H1 (cell line): Measurements from ENCODE around the gene PCDHB13. TPM values are rescaled to one million over a fixed set of nuclear protein-coding genes. Genes with fewer than 3 reads are reported as not detected.
A peak's percentile ranks its signal among the peaks of the same experiment; 100 is the strongest.

Experiments used
- ASH2L ChIP-seq: fragments of 200-600, 300-600 bp; sonication (generic); IDR thresholded peaks from one replicate; pipeline ENCODE4 v1.7.1; 2017; ENCODE audit warnings: low read length
- ATF2 ChIP-seq: IDR thresholded peaks from 2 replicates; pipeline ENCODE4 v1.6.1; 2012; ENCODE audit warnings: low read length, inconsistent platforms
- ATF3 ChIP-seq: IDR thresholded peaks from 2 replicates; pipeline ENCODE4 v1.6.1; 2011; ENCODE audit warnings: low read depth, mild to moderate bottlenecking, low read length; ENCODE audit not compliant: insufficient read depth
- BACH1 ChIP-seq: IDR thresholded peaks from 2 replicates; pipeline ENCODE4 v1.6.1; 2012; ENCODE audit warnings: low read length, improper control_type of control experiment
- CHD2 ChIP-seq: IDR thresholded peaks from 2 replicates; pipeline ENCODE4 v1.6.1; 2012; ENCODE audit warnings: low read length, improper control_type of control experiment
- EP300 ChIP-seq, 2 experiments: IDR thresholded peaks; 1 replicate in 1 of 2; 2 replicates in 1 of 2; pipeline ENCODE4 v1.6.1; 2011 to 2012; ENCODE audit warnings: low read depth in 2 of 2, low read length in 2 of 2, mild to moderate bottlenecking in 2 of 2, borderline replicate concordance in 1 of 2, inconsistent platforms in 1 of 2, moderate library complexity in 1 of 2
- JUN ChIP-seq: IDR thresholded peaks from 2 replicates; pipeline ENCODE4 v1.6.1; 2011; ENCODE audit warnings: low read depth, mild to moderate bottlenecking, improper control_type of control experiment, low read length
- KDM4A ChIP-seq: IDR thresholded peaks from one replicate; pipeline ENCODE4 v1.7.1; 2012; ENCODE audit warnings: low read depth, mild to moderate bottlenecking, moderate library complexity, low read length, inconsistent platforms; ENCODE audit not compliant: severe bottlenecking
- KDM5A ChIP-seq: fragments of 200-600 bp; IDR thresholded peaks from 2 replicates; pipeline ENCODE4 v1.7.1; 2012; ENCODE audit warnings: mild to moderate bottlenecking, low read length, inconsistent platforms, mixed read lengths
- MAX ChIP-seq: IDR thresholded peaks from 2 replicates; pipeline ENCODE4 v1.6.1; 2012; ENCODE audit warnings: inconsistent platforms
- NRF1 ChIP-seq: IDR thresholded peaks from 2 replicates; pipeline ENCODE4 v1.6.1; 2011; ENCODE audit warnings: mild to moderate bottlenecking, low read depth, low read length, improper control_type of control experiment
- POLR2A ChIP-seq, 2 experiments: IDR thresholded peaks; 1 replicate in 1 of 2; 2 replicates in 1 of 2; pipeline ENCODE4 v1.6.1; 2011; ENCODE audit warnings: low read depth in 2 of 2, low read length in 2 of 2, mild to moderate bottlenecking in 2 of 2; ENCODE audit errors: control extremely low read depth in 1 of 2
- POLR2AphosphoS5 ChIP-seq: IDR thresholded peaks from 2 replicates; pipeline ENCODE4 v1.6.1; 2011; ENCODE audit warnings: low read depth, low read length
- POU5F1 ChIP-seq: IDR thresholded peaks from 2 replicates; pipeline ENCODE4 v1.6.1; 2011; ENCODE audit warnings: low read depth, mild to moderate bottlenecking, low read length, moderate library complexity
- RFX5 ChIP-seq: IDR thresholded peaks from 2 replicates; pipeline ENCODE4 v1.6.1; 2011; ENCODE audit warnings: low read depth, low read length, improper control_type of control experiment, borderline replicate concordance
- RNF2 ChIP-seq: fragments of 200-900, 300-1000 bp; sonication (generic); IDR thresholded peaks from 2 replicates; pipeline ENCODE4 v1.7.1; 2016; ENCODE audit warnings: borderline replicate concordance, low read depth, mild to moderate bottlenecking, antibody characterized with exemption, low read length; ENCODE audit not compliant: poor library complexity, severe bottlenecking; ENCODE audit errors: missing control alignments
- SIX5 ChIP-seq: IDR thresholded peaks from 2 replicates; pipeline ENCODE4 v1.6.1; 2011; ENCODE audit warnings: mild to moderate bottlenecking, low read depth, low read length
- SUZ12 ChIP-seq: fragments of 200-600 bp; sonication (generic); IDR thresholded peaks from 2 replicates; pipeline ENCODE4 v1.6.1; 2012; ENCODE audit warnings: mild to moderate bottlenecking, inconsistent platforms, low read length, moderate library complexity, mixed read lengths
- TAF7 ChIP-seq: optimal IDR thresholded peaks from 2 replicates; pipeline ENCODE3; 2011; ENCODE audit warnings: low read depth, mild to moderate bottlenecking, inconsistent platforms, low read length, moderate library complexity, borderline replicate concordance
- polyA plus RNA-seq, 7 experiments: library from polyadenylated mRNA; depleted of rRNA in 3 of 7; stranded (reverse) in 5 of 7; unstranded in 2 of 7; fragments of >200 nt in 5 of 7; fragments of 200-250 nt in 2 of 7; gene quantifications; 1 replicate in 5 of 7; 2 replicates in 1 of 7; 4 replicates in 1 of 7; pipeline versions ENCODE4 v1.2.1 to v1.2.3, GENCODE V29; 2011 to 2013; ENCODE audit warnings: missing spikeins in 2 of 7, mixed read lengths in 2 of 7
- total RNA-seq: library from RNA; stranded (reverse); fragmentation: NEBNext Ultra II Directional; extraction: Animal tissue kit (Norgen Biotek cat#: 25700); gene quantifications from 2 replicates; pipeline ENCODE4 v1.2.1, GENCODE V29; 2021

Gene PCDHB13
- total and polyA plus RNA-seq, 2 of the 8 experiments (the other 6 are each of a cell fraction or from before 2014, with no cell fraction given), result 1.1 to 1.4 TPM

GRCh38 chr5:141223112-141223783, 9.5 kb downstream of the PCDHB13 start, which contains the start of gene PCDHB14 (continued):
- TF ChIP-seq TAF7, result no peak
- TF ChIP-seq RNF2, result no peak
- no peak for TF ChIP-seq ATF3
- TF ChIP-seq KDM5A, result no peak
- no peak for TF ChIP-seq JUN
- no peak for TF ChIP-seq POLR2A (IDR thresholded peaks at IDR 0.05; ENCODE audit: control extremely low read depth in 1 of 2, low read depth in 2 of 2, low read length in 2 of 2)
- no peak for TF ChIP-seq KDM4A
- no peak for TF ChIP-seq EP300 (IDR thresholded peaks at IDR 0.05; ENCODE audit: borderline replicate concordance in 1 of 2, low read depth in 2 of 2, low read length in 2 of 2)
- TF ChIP-seq RFX5, result no peak
- TF ChIP-seq CHD2, result no peak
- no peak for TF ChIP-seq SIX5
- TF ChIP-seq MAX, result no peak
- no peak for TF ChIP-seq NRF1
- peak; percentile 25 for TF ChIP-seq ASH2L
- TF ChIP-seq POLR2AphosphoS5, result no peak
- TF ChIP-seq SUZ12, result no peak
- no peak for TF ChIP-seq POU5F1
- TF ChIP-seq ATF2, result 0 out of 2 replicates have a peak, but pooled peaks have one; percentile 35
- TF ChIP-seq BACH1, result no peak
